ENCODE measurements around the gene SULT2B1.
"Not testable (repeated sequence)": the region's sequence is repeated elsewhere in the genome, so short reads cannot be mapped to it uniquely, and the experiment has no call there.

SULT2B1 gene

DNA sequence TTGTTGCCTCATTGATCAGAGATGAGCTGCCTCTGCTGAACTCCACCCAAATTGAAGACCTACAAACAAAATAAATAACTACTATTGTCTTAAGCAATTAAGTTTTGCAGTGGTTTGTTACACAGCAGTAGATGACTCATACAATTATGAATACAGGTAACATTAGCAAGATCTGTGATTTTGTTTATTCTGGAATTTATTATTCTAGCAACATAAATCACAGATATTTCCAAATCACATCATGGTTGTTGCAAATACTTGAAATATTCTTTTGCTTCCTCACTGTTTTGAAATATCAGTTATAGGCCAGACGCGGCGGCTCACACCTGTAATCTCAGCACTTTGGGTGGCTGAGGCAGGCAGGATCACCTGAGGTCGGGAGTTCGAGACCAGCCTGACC lies 27.2 kb upstream of the SULT2B1 start:
- DNase-seq (ENCODE audit: low read depth in 1 of 2, low spot score in 1 of 2) = no peak

- no peak for DNase-seq (ENCODE audit: low read depth in 1 of 2, low spot score in 1 of 2)
Observed at GRCh38 chr19:48529156-48529555, 22.8 kb upstream of the SULT2B1 start.

GRCh38 chr19:48530066-48530720 lies 21.8 kb upstream of the SULT2B1 start:
- no peak for DNase-seq (ENCODE audit: low read depth in 1 of 2, low spot score in 1 of 2)

DNA sequence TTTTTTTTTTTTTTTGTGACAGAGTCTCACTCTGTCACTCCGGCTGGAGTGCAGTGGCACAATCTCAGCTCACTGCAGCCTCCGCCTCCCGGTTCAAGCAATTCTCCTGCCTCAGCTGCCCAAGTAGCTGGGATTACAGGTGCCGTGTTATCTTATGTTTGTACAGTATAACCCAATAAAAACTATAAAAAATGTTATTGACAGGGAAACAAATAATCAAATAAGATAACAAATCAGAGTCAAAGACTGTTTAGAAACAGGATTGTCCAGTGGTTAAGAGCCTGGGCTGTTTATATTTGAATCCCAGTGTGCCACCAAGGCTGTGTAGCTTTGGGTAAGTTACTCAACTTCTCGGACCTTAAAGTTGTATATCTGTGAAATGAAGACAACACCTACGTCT lies 21.2 kb upstream of the SULT2B1 start:
- DNase-seq (ENCODE audit: low read depth in 1 of 2, low spot score in 1 of 2) = no peak

DNA sequence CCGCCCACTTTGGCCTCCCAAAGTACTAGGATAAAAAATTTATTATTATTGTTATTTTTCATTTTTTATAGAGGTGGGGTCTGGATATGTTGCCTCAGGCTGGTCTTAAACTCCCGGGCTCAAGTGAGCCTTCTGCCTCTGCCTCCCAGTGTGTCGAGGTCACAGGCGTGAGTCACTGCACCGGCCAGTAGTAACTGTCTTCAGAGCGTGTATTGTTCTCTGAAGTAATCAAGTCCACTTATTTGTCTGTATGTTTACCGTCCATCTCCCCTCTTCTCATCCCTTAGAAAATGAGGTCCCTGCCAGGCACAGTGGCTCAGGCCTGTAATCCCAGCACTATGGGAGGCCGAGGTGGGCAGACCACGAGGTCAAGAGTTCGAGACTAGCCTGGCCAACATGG lies 18.2 kb upstream of the SULT2B1 start:
- no peak for DNase-seq (ENCODE audit: low read depth in 1 of 2, low spot score in 1 of 2)

DNA sequence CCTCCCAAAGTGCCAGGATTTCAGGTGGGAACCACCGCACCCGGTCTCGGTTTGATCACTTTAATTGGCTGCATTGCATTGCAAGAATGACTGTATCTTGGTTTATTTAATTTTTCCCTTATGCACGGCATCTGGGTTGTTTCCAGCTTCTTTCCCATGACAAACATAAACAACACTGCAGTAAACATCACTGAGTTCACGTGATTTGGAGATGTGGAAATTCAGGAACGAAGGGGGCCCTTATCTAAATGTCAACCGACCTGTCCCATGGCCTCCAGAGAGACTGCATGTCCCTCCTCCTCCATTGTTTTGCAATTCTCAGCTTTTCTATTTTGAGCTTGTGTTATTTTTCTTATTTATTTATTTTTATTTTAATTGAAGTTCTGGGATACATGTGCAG lies 14.4 kb upstream of the SULT2B1 start:
- DNase-seq (ENCODE audit: low read depth in 1 of 2, low spot score in 1 of 2) = no peak

DNA sequence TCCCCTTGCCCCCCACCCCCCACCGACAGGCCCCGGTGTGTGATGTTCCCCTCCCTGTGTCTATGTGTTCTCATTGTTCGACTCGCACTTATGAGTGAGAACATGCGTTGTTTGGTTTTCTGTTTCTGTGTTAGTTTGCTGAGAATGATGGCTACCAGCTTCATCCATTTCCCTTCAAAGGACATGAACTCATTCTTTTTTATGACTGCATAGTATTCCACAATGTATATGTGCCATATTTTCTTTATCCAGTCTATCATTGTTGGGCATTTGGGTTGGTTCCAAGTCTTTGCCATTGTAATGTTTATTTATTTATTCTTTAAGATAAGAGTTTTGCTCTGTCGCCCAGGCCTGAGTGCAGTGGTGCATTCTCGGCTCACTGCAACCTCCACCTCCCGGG lies 13.9 kb upstream of the SULT2B1 start:
- DNase-seq (ENCODE audit: low read depth in 1 of 2, low spot score in 1 of 2) = not testable (repeated sequence)

DNA sequence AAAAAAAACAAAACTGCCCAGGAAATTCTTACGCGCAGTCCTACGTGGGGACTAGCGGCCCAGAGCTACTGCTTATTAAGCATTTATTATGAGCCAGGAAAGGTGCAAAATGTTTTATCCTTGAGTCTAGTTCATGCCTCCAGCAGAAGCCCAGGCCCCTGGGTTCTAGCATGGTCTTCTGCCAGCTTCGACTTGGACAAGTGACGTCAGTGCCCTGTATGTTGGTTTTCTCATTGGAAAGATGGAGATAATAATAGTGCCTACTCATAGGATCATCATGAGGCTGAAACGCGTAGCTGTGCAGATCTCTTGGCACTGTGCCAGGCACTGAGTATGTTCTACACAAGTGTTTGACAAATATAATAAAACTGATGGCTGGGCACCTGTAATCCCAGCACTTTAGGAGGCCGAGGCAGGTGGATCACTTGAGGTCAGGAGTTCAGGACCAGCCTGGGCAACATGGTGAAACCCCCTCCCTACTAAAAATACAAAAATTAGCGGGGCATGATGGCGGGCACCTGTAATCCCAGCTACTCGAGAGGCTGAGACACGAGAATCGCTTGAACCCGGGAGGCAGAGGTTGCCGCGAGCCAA lies 12.4 kb upstream of the SULT2B1 start:
- DNase-seq (ENCODE audit: low read depth in 1 of 2, low spot score in 1 of 2) = no peak

DNA sequence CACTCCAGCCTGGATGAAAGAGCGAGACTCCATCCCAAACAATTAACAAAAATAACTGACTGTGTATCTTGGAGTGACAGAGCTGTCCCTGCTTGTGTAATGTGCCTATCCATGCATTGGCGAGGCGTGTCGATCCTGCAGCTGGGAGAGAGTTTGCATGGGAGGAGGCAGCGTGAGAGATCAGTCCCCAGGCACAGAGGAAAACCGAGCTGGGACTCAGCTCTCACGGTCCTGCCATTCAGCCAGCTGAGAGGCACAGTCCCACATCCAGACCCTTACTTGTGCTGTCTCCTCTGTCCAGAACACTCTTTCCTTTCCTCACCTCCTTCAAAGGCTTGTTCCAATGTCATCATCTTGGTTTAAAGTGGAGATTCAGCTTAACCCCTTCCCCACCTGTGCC lies 11.9 kb upstream of the SULT2B1 start:
- no peak for DNase-seq (ENCODE audit: low read depth in 1 of 2, low spot score in 1 of 2)

DNA sequence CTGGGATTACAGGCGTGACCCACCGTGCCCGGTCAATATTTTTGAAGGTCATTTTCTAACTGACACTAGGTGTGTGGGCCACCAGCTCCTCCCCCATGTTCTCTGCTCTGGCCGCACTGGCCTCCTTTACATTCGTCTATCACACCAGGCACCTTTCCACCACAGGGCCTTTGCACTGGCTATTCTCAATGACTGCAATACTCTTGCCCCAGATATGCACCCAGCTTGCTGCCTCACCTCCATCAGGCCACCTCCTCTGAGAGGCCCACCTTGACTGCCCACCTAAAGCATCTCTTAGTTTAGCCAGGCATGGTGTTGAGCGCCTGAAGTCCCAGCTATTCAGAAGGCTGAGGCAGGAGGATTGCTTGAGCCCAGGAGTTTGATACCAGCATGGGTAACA lies 10.2 kb upstream of the SULT2B1 start:
- no peak for DNase-seq (ENCODE audit: low read depth in 1 of 2, low spot score in 1 of 2)

GRCh38 chr19:48543121-48543710 lies 8.8 kb upstream of the SULT2B1 start:
- DNase-seq (ENCODE audit: low read depth in 1 of 2, low spot score in 1 of 2) = no peak

GRCh38 chr19:48544856-48545750 lies 6.9 kb upstream of the SULT2B1 start:
- no peak for DNase-seq (ENCODE audit: low read depth in 1 of 2, low spot score in 1 of 2)

DNA sequence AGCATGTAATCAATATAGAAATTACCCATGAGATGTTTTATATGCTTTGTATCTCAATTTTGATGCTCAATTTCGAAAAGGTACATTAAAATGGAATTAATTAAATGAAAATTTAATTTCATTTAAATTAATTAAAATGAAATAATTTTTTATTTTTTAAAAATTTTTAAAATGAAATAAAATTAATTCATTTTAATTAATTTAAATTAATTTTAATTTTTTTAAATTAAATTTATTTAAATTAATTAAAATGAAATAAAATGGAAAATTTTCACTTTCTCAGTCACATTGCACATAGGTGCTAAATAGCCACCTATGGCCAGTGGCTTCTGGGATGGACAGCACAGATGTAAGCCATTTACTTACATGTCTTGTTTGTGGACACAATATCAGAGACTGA lies 4.2 kb upstream of the SULT2B1 start:
- DNase-seq (ENCODE audit: low read depth in 1 of 2, low spot score in 1 of 2) = no peak

DNA sequence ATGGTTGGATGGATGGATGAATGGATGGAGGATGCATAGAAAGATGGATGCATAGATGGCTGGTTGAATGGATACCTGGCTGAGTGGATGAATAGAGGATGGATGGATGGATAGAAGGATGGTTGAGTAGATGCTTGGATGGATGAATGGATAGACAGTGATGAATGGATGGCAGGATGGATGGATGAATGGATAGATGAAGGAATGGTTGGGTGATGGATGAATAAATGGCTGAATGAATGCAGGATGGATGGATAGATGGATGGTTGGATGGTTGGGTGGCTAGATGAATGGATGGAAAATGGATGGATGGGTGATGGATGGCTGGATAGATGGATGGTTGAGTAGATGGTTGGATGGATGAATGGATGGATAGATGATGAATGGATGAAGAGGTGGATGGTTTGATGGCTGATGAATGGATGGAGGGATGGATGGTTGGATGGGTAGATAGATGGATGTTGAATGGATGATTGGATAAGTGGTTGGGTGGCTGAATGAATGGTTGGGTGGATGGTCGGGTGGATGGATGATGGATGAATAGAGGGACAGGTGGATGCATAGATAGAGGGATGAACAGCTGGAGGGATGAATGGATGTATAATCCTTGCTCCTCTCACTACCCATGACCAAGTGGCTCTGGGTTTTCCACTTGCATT lies 3.6 kb upstream of the SULT2B1 start:
- DNase-seq (ENCODE audit: low read depth in 1 of 2, low spot score in 1 of 2) = no peak

- DNase-seq (ENCODE audit: low read depth in 1 of 2, low spot score in 1 of 2) = no peak
Observed at GRCh38 chr19:48549380-48549779, 2.6 kb upstream of the SULT2B1 start.

DNA sequence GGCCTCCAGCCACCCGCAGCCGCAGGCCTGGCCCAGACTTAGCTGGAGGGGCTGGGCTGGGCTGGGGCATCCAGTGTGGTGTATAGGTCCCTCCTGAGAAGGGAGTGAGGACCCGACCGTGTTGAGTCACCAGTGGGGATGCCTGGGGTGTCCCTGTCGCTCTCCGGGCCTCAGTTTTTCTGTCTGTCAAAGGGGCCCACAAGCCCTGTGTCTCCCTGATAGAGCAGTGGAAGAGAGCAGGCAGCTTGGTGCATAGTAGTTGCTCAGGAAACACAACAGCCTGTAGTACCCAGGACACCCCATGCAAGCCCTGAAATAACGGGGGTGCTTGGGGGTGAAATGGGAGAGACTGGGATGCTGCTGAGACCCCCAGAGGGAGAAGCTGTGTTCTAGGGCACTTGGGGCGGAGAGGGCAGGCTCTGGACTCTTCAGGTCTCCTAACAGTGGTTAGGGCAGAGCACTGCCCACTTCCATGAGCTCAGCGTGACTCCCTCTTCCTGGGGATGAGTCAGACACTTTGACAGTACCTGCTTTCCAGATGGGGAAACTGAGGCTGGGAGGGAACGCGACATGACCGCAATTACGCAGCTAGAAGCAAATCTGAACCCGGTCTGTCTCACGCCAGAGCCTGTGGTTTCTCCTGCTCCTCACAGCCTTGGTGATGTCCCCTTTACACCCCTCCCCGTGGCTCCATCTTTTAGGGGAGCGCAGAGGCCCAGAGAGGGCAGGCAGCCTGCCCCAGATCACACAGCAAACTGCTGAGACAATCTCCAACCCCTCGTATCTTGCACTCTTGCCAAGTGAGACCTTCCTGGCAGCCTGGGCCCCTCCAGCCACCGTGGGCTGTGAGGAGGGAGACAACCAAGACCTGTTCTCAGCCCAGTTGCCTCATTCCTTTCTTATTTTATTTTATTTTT lies 692 bp downstream of the SULT2B1 start:
- DNase-seq (ENCODE audit: low read depth in 1 of 2, low spot score in 1 of 2) = no peak

DNA sequence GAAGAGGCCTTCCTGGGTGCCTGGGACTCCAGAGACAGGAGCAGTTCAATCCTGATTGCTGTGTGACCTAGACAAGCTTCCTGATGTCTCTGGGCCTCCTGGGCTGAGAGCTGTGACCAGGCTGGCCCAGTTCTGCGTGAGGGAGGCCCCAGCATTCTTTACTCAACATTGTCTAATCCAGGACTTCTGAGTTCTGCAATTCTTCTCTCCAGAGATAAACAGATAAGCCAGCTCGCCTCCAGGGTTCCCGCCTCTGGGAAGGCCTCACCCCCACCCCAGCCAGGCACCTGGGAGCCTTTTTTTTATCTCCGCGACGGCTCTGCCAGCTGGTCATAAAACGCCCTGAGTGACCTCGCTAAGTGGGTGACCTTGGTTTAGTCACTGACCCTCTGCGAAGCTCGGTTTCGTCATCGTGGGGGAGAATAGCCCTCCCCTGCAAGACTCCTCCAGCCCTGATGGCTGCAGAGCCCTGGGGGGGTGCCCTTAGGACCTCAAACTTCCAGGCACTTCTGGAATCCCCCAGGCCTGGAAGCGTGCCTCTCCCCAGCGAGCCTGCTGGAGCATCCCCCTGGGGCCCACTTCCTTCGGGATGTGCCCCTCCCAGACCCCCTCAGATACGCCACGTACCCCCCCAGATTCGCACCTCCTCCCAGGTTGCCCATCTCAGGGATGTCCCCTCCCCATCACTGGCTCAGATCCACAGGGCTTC lies 1.9 kb downstream of the SULT2B1 start:
- DNase-seq (ENCODE audit: low read depth in 1 of 2, low spot score in 1 of 2) = no peak

- no peak for DNase-seq (ENCODE audit: low read depth in 1 of 2, low spot score in 1 of 2)
Observed at GRCh38 chr19:48554385-48555091, 2.6 kb downstream of the SULT2B1 start.

DNA sequence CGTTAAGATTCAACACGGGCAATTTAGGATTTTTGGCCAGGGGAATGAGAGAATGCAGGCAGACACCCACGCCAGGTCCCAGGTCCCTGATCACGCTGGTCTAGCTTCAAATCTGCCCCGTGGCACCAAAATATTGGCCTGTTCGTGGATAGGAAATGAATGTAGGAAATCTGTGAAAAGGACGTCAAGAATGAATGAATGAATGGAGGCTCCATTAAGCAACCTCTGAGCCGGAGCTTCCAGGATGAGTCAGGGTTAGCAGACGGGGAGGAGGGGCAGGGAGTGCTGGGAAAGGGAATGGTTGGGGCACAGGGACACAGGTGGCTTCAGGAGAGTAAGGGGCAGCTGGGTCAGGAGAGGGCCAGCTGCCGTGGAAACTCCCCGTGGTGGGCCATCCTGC lies 4.2 kb downstream of the SULT2B1 start:
- no peak for DNase-seq (ENCODE audit: low read depth in 1 of 2, low spot score in 1 of 2)
